Hematopoietic multipotent progenitor cell treated with erythropoietin and hydrocortisone succinate and interleukin-3 and kit ligand, for 6 days (in vitro differentiated cells): ENCODE data around the gene NBPF14.
"Not testable (repeated sequence)": the region's sequence is repeated elsewhere in the genome, so short reads cannot be mapped to it uniquely, and the experiment has no call there.

Source experiments
- DNase-seq: peaks from one replicate; pipeline ENCODE4 v3.0.0-alpha.2; 2015

NBPF14 gene, protein sequence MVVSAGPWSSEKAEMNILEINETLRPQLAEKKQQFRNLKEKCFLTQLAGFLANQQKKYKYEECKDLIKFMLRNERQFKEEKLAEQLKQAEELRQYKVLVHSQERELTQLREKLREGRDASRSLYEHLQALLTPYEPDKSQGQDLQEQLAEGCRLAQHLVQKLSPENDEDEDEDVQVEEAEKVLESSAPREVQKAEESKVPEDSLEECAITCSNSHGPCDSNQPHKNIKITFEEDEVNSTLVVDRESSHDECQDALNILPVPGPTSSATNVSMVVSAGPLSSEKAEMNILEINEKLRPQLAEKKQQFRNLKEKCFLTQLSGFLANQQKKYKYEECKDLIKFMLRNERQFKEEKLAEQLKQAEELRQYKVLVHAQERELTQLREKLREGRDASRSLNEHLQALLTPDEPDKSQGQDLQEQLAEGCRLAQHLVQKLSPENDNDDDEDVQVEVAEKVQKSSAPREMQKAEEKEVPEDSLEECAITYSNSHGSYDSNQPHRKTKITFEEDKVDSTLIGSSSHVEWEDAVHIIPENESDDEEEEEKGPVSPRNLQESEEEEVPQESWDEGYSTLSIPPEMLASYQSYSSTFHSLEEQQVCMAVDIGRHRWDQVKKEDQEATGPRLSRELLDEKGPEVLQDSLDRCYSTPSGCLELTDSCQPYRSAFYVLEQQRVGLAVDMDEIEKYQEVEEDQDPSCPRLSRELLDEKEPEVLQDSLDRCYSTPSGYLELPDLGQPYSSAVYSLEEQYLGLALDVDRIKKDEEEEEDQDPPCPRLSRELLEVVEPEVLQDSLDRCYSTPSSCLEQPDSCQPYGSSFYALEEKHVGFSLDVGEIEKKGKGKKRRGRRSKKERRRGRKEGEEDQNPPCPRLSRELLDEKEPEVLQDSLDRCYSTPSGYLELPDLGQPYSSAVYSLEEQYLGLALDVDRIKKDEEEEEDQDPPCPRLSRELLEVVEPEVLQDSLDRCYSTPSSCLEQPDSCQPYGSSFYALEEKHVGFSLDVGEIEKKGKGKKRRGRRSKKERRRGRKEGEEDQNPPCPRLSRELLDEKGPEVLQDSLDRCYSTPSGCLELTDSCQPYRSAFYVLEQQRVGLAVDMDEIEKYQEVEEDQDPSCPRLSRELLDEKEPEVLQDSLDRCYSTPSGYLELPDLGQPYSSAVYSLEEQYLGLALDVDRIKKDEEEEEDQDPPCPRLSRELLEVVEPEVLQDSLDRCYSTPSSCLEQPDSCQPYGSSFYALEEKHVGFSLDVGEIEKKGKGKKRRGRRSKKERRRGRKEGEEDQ (N-terminal part only)

DNA sequence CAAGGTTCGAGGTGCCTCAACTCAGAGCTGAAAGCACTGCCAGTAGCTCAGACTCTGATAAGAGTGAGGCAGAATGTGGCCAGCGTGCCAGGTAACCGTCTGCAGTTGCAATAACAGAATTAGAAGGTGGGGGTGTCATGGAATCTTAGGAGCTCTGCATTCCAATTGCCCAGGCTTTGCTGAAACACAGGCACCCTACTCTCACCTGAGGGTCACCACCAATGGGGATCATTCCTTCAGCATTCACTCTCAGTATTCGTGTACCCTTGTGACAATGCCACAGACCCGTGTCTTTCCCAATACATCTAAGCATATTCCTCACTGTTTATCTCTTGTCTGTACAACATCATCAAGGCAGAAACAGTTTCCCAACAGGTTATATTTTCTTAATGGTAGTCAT lies at the start of gene NBPF14:
Gene NBPF14 (minus strand): TSS at position 101 of the 400 bp plus-strand sequence. CDS start 294 bp downstream, outside the sequence.
- not testable (repeated sequence) for DNase-seq

DNA sequence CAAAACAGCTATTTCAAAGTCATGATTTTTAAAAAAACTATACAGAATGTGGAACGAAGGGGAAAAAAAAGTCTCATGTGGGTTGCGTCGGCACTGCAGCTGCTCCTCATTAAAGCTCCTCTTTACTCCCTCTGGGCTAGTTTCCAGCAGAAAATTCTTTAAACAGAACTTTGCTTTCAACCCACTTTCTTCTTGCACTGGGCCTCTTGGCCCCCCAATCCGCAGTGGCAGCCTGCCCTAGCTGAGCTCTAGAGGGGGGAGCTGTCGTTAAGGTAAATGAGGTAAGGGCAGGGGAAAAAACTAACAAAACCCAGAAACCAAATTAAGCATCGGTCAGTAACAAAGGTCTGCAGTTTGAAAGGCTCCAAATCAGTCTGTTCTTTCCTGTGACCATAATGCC lies 29.6 kb upstream of the NBPF14 start:
- DNase-seq: not testable (repeated sequence)

DNA sequence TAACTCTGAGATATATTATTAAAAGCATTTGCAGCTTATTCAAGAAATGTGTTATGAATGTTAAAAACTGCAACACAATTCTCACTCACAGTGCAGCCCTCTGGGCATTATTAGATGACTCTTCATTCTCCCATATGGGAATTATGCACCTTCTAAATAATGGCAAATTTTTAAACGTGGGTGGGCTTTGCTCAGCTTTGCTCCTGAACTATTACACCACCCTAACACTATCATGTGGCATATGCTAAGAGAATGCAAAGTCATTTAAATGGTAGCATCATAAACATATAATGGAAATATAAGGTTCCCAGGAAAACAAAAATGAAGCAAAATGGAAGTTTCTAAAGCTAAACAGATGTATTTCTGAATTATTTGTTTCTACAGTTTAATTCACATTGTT lies 22.4 kb upstream of the NBPF14 start:
- DNase-seq: not testable (repeated sequence)

DNA sequence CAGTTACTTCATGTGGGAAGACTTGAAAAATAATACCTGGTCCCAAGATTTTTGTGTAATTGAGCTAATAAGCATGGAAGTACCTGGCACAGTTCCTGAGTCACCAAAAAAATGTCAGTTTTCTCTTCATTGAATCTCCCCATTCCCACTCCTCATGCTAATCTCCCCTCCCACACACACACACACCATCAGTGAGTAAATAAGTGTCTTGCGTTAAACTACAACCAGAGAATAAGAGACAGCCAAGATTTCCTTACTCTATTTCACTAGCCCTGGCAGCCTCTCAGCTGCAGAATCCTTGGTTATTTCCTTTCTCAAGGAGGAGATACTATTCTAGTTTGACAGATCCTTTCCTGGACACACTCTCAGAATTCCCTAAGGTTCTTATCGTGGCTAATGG lies 9.5 kb upstream of the NBPF14 start:
- DNase-seq: not testable (repeated sequence)

DNA sequence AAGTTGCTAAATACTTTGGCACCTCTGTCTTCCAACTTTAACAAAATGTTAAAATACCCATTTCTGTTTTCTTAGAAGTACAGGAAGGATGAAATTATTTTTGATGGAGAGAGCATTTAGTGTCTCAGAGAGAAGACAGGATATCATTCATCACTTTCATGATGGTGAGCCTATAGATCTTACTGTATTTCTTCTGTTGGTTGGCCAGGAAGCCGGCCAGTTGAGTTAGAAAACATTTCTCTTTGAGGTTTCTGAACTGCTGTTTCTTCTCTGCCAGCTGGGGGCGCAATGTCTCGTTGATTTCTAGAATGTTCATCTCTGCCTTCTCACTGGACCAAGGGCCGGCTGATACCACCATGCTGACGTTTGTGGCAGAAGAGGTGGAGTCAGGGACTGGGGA lies 451 bp downstream of the NBPF14 start:
- DNase-seq: not testable (repeated sequence)

DNA sequence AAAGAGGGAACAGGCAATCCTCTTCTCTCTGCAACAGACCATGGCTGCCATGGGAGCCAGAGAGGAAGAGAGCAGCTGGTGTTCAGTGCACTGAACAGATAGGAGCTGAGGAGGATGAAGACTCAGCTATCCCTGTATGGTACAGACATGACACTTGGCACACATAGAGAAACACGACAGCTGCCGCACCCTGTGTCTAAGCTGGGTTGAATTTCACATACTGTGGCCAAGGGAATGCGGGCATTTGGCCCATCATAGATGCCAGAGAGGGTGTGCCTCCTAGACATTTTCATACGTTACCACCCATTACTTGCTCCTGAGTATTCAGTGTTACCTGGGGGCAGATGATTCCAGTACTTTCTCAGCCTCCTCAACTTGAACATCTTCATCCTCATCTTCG lies 4.7 kb downstream of the NBPF14 start:
- DNase-seq: not testable (repeated sequence)

DNA sequence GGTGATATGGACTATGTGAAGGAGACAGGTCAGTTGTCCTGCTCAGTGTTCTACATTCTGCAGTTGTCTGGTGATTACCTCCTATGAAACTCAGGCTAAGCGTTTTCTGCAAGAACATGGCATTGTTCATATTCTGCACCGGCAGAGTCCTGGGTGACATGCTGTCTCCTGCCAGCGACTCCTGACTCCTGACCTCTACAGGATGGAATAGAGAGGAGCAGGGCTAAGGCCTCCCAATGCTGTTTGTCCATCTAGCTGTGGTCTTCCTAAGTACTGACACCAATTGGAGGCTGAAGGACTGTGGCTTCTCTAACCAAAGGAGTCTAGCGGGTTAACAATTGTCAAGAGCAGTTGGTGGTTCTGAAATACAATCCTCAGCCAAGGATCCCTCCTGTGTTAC lies 63.7 kb downstream of the NBPF14 start:
- DNase-seq: not testable (repeated sequence)

DNA sequence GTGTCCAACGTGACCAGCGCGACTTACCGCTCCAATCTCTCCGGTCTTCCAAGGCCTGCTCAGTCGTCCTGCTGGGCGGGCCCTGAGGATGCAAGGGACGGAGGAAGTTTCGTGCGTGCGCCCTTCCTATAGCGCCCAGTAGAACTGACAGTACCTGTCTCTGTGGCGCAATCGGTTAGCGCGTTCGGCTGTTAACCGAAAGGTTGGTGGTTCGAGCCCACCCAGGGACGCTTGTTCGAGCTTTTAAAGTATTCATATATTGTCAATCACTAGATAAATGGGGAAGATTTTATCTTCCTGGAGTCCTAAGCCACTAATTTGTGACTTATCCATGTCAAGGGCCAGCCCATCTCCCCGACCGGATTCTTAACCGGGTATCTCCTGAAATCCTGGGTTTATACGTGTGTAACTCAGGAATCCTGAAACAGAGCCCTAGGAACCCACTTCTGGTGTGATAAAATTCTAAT lies 66.7 kb downstream of the NBPF14 start:
- peak; percentile 57 for DNase-seq

DNA sequence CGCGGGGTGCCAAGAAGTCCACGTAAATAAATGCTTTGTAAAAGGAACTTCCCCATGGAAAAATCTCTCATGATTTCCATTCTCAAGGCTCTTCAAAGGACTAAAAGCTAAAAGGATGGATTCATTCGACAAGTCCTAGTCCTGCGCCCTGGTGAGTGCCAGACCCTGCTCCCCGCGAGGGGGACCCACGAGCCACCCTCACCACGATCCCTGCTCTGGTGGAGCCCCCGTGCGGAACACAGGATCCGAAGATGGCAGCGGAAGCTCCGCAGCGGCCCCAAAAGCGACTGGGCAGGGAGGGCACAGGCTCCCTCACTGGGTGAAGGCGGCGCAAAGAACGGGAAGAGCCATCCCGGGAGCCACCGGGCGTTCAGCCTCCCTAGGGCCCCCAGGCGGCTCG lies 67.2 kb downstream of the NBPF14 start:
- not testable (repeated sequence) for DNase-seq

DNA sequence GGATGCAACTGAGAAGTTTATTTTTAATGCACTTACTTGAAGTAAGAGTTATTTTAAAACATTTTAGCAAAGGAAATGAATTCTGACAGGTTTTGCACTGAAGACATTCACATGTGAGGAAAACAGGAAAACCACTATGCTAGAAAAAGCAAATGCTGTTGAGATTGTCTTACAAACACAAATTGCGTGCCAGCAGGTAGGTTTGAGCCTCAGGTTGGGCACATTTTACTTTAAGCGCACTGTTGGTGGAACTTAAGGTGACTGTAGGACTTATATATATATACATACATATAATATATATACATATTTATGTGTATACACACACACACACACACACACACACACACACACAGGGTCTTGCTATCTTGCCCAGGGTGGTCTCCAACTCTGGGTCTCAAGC lies 69.2 kb downstream of the NBPF14 start:
- not testable (repeated sequence) for DNase-seq

DNA sequence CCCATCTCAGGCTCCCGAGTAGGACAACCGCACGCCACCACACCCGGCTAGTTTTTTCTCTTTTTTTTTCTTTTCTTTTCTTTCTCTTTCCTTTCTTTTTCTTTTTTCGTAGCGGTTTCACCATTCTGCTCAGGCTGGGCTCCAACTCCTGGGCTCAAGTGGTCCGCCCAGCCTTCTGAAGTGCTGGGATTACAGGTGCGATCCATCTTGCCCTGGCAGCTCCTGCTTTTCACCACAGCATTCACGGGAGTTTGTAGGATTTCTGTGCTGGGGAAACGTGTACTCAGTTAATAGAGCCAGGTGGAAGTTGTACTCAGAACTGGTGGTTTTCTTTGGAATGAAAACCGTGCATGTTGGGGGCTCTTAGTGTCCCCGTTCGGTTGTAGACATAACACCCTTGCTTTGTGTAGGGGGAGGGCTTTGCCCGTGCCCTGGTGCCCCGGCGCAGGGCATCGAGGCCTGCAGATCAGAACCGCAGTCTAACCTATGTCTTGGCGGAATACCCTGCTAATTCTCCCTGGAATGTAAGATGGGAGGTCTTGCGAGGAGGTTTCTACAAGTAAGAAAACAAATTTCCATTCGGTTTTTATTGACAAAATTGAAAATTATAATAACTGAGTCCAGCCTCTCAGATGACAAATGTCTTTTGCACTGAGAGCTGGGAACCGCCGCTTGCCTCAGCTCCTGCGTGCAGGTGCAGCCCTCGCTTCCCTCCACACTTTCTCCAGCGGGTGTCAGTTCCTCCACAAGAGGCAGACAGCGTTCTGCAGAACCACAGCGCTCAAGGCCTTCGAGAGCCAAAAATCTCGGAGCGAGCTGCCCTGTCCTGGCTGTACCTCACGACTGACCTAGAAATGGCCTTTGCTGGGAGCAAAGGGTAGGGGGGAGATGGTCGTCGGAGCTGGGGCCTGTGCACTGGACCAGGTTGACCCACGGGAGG lies 72.3 kb downstream of the NBPF14 start:
- not testable (repeated sequence) for DNase-seq

DNA sequence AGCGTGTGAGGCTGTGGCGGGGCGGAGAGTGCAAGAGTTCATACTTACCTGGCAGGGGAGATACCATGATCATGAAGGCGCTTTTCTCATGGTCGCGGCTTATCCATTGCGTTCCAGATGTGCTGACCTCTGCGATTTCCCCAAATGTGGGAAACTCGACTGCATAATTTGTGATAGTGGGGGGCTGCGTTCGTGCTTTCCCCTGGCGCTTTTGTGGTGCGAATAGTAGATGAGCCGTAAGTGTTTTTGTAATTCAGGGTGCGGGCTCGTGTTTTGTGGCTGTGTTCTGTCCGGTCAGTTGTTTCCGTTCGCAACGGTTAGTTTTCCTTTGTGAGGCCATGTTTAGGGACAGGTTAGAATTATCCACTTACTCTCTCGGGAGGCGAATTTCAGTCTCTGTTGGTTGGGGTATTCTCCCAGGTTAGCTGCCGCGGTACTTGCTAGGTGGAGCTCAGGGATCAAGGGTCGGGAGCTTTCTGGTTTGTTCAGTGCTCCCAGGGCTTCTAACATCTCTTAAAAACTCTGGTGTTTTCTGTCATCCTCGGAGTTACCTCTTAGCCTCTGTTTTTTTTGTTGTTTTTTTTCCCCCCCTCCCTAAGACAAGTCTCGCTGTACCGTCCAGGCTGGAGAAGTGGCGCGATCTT lies 73.1 kb downstream of the NBPF14 start:
- DNase-seq: peak; percentile 98

DNA sequence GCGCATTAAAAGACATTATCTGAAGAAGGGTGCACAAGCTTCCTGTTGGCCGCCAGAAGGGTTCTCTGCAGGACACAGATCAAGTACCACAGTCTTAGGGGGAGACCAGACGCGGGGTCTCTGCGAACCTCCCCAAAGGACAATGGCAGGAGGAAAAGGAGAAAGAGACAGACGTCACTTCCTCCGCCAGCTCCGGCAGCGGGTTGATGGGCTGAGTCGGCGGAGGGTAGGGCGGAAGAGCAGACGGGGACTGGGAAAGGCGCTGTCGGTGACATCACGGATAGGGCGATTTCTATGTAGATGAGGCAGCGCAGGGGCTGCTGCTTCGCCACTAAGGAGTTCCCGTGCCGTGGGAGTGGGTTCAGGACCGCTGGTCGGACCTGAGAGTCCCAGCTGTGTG lies 73.7 kb downstream of the NBPF14 start:
- DNase-seq: peak; percentile 89

DNA sequence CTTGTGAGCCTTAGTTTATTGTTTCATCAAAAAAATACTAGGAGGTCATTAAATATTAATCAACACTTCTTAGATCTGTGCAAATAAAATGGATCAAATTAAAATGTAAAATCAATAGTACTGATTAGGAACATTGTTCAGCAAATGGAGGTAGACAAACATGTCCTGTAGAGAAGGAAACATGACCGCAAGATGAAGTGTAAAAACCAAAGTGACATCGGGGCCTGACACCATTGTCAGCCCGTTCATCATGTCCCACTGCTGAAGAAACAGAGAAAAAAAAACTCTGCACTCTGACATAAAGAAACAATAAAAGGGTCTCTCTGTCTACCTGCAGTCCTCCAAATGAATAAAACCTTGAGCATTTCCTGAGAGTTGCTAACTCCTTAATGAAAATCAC lies 81.5 kb downstream of the NBPF14 start:
- not testable (repeated sequence) for DNase-seq

DNA sequence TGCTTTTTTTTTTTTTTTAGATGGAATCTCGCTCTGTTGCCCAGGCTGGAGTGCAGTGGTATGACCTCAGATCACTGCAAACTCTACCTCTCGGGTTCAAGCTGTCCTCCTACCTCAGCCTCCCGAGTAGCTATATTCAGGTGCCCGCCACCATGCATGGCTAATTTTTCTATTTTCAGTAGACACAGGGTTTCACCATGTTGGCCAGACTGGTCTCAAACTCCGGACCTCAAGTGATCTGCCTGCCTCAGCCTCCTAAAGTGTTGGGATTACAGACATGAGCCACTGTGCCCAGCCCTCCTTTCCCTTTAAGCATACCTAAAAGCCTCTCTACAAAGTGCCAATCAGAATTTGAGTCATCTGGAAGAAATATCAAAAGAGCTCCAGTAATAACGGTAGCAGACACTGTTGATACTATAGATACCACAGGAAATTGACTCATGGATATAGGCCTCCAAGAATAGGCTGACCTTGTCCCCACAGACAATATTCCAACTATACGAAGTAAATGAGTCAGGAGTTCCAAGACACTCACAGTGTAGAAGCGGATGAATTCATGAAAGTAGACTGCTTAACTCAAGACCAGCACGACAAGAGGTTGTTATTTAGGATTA lies 83.1 kb downstream of the NBPF14 start:
- DNase-seq: not testable (repeated sequence)

DNA sequence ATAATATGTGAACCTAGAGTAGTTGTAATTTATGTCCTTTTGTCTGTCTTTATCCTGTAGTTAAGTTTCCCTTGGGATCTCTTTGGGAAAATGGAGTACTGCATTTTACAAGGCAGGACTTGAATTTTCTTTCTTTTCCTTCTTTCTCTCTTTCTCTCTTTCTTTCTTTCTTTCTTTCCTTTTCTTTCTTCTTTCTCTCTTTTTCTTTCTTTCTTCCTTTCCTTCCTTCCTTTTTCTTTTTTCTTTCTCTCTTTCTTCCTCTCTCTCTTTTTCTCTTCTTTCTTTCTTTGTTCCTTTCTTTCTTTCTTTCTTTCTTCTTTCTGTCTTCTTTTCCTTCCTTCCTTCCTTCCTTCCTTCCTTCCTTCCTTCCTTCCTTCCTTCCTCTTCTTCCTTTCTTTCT lies 101.9 kb downstream of the NBPF14 start:
- not testable (repeated sequence) for DNase-seq

DNA sequence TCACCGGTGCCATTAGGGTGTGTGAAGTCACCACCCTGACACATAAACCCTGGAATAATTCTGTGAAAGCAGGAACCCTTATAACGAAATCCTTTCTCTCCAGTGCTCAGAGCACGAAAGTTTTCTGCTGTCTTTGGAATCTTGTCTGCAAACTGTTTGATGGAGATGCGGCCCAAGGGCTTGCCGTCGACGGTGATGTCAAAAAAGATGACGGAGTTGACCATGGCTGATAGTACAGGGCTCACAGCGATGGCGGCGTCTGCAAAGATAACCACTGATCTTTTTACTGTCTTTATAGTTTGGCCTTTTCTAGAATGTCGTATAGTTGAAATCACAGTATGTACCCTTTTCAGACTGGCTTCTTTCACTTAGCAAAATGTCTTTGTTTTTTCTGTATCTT lies 112.8 kb downstream of the NBPF14 start, which contains the start of gene PPIAL4G:
Gene PPIAL4G (minus strand): TSS at position 274 of the 400 bp plus-strand sequence. CDS start 50 bp downstream, at position 224.
- DNase-seq: not testable (repeated sequence)
